ENCODE data around the gene RUSF1.
"Not testable (repeated sequence)": the region's sequence is repeated elsewhere in the genome, so short reads cannot be mapped to it uniquely, and the experiment has no call there.

RUSF1 gene

GRCh38 chr16:31487071-31487719 is 21.0 kb downstream of the RUSF1 start:
- DNase-seq (ENCODE audit: low read depth in 2 of 2): no peak

- DNase-seq (ENCODE audit: low read depth in 2 of 2): no peak
Observed at GRCh38 chr16:31486045-31486444, 22.1 kb downstream of the RUSF1 start.

DNA sequence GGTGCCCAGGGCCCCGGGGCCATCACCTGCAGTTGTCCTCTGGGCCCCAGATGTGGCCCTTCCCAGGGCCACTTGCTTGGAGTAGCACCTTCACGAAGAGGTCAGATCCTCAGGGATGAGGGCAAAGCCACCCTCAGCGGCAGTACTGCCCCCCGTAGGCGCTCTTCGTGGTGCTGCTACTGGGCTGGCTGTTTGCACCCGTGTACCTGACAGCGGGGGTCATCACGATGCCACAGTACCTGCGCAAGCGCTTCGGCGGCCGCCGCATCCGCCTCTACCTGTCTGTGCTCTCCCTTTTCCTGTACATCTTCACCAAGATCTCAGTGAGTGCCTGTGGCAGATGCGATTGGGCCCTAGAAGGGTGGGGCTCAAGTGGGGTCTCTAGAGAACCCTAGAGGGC is 22.6 kb downstream of the RUSF1 start:
- no peak for DNase-seq (ENCODE audit: low read depth in 2 of 2)

DNA sequence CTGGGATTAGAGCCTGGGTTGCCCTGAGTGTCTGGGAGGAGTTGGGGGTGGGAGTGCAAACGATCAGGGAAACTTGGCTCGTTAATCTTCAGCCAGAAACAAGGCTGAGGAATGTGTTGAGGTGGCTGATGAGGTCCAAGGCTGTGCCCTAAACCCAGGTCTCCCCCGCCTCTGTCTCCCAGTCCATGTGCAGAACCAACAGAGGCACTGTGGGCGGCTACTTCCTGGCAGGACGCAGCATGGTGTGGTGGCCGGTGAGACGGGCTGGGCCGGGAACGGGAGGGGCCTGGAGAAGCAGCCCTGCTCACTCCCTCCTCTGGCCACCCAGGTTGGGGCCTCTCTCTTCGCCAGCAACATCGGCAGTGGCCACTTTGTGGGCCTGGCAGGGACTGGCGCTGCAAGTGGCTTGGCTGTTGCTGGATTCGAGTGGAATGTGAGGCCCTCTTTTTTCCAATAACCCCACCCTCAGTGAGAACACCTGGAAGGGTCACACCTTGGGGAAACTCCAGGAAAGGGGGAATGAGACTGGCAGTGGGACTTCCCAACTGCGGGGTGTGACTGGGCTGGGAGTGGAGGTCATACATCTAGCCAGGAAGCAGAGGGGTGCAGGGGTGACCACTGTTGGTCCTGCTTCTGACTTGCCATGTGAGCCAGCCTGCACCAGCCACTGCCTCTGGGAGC is 23.6 kb downstream of the RUSF1 start:
- DNase-seq (ENCODE audit: low read depth in 2 of 2): no peak

DNA sequence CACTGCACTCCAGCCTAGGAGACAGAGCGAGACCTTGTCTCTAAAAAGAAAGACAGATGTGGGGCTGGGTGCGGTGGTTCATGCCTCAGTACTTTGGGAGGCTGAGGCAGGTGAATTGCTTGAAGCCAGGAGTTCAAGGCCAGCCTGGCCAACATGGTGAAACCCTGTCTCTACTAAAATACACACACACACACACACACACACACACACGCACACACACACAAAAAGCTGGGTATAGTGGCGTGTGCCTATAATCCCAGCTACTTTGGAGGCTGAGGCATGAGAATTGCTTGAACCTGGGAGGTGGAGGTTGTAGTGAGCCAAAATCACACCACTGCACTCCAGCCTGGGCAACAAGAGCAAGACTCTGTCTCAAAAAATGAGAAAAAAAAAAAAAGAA is 24.1 kb downstream of the RUSF1 start:
- DNase-seq (ENCODE audit: low read depth in 2 of 2): not testable (repeated sequence)

- no peak for DNase-seq (ENCODE audit: low read depth in 2 of 2)
Observed at GRCh38 chr16:31483081-31483480, 25.1 kb downstream of the RUSF1 start, which contains the start of gene SLC5A2. Gene SLC5A2, plus strand, starts transcription at chr16:31483123. Its CDS starts 14 bp downstream, at chr16:31483137.

- no peak for DNase-seq (ENCODE audit: low read depth in 2 of 2)
Observed at GRCh38 chr16:31480851-31481536, 27.2 kb downstream of the RUSF1 start.

- no peak for DNase-seq (ENCODE audit: low read depth in 2 of 2)
Observed at GRCh38 chr16:31479751-31480150, 28.4 kb downstream of the RUSF1 start.

GRCh38 chr16:31478956-31479355 is 29.2 kb downstream of the RUSF1 start:
- DNase-seq (ENCODE audit: low read depth in 2 of 2): no peak

DNA sequence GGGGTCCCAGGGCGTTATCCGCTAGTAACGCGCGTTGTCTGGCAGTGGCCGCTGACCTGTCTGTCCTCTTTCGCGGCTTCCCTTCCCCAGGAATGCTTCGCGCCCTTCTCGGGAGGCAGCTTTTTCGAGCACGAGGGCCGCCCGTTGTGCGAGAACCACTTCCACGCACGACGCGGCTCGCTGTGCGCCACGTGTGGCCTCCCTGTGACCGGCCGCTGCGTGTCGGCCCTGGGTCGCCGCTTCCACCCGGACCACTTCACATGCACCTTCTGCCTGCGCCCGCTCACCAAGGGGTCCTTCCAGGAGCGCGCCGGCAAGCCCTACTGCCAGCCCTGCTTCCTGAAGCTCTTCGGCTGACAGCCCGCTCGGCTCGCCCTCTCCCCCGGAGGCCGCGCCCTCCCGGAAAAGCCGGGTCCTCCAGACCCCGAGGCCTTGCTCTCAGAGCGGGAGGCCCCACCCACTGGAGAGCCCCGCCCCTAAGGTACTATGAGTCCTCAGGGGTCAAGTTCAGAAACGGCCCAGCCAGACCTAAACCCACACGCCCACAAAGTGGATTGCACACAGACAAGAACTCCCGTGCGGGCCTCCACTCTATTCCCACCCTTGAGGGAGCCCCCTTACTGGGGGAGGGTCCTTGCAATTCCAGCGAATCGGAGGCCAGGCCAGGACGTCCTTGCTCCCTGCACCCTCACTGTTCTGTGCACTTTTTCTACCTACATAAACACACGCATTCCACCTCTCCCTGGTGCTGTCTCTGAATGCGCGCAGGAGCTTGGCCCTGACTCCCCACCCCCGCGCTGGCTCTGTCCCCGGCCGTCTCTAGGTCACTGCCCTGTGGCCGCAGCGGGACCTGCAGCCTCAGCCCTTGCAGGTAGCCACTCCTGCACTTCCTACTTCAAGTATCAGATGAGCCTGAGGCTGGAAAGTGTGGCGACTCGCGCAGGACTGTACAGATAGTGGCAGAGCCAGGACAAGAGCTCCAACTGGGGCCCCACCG is 30.7 kb downstream of the RUSF1 start:
- no peak for DNase-seq (ENCODE audit: low read depth in 2 of 2)

GRCh38 chr16:31476303-31477219 is 31.6 kb downstream of the RUSF1 start:
- peak; percentile 75 to 83 for DNase-seq (ENCODE audit: low read depth in 2 of 2)

DNA sequence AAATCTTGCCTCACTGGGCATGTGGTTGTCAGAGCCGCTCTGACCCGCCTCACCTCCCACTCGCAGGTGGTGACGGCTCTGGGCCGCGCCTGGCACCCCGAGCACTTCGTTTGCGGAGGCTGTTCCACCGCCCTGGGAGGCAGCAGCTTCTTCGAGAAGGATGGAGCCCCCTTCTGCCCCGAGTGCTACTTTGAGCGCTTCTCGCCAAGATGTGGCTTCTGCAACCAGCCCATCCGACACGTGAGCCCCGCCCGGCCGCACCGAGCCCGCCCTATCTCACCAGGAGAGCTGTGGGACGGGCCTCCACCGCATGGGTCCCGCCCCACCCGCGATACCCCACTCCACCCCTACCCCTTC is 32.3 kb downstream of the RUSF1 start:
- DNase-seq (ENCODE audit: low read depth in 2 of 2): no peak

- no peak for DNase-seq (ENCODE audit: low read depth in 2 of 2)
Observed at GRCh38 chr16:31474773-31475738, 33.1 kb downstream of the RUSF1 start.

GRCh38 chr16:31474173-31474714 is 33.9 kb downstream of the RUSF1 start:
- DNase-seq (ENCODE audit: low read depth in 2 of 2): no peak

- no peak for DNase-seq (ENCODE audit: low read depth in 2 of 2)
Observed at GRCh38 chr16:31473264-31473984, 34.8 kb downstream of the RUSF1 start.

GRCh38 chr16:31472709-31473203 is 35.4 kb downstream of the RUSF1 start:
- DNase-seq (ENCODE audit: low read depth in 2 of 2): no peak

DNA sequence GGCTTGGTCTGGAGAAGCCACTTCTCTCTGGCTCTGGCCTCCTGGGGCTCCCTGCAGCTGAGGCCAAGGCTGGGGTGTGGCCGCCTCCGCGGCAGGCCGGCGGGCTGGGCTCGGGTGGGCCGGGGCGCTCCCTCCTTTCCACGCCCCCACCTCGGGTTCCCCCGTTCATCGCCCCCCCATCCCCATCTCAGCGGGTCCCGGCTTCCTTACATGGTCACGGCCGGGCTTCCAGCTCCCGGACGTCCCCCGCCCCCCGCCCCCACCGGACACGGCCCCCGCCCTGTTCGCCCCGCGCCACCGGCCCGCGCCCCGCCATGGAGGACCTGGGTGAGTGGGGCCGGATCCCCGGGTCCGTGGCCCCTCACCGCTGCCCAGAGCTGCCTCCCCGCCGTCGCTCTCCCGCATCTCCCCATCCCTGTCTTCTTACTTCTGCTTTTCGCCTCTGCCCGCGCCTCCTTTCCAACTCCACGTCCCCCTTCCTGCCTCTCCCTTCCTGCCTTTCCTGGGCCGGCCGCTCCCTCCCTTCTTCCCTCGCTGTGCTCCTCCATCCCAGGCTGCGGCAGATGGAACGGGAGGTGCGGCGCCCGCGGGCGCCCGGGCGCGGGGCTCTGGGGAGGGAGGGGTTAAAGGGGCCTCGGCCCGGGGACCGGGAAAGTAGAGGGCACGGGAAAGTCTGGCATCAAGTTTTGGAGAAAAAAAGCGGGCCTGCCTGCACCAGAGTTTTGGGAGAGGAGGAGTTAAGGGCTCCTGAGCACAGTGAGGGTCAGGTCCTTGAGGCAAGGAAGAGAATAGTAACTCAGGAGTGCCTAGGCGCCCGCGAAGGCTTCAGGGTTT is 36.1 kb downstream of the RUSF1 start, which contains the start of gene TGFB1I1:
Gene TGFB1I1 (plus strand): TSS at position 278 of the 834 bp plus-strand sequence. CDS start 37 bp downstream, at position 315.
- no peak for DNase-seq (ENCODE audit: low read depth in 2 of 2)
